Measurements from ENCODE around the gene MRPL55.
A peak's percentile ranks its signal among the peaks of the same experiment; 100 is the strongest.
"Not testable (repeated sequence)": the region's sequence is repeated elsewhere in the genome, so short reads cannot be mapped to it uniquely, and the experiment has no call there.

Gene MRPL55

DNA sequence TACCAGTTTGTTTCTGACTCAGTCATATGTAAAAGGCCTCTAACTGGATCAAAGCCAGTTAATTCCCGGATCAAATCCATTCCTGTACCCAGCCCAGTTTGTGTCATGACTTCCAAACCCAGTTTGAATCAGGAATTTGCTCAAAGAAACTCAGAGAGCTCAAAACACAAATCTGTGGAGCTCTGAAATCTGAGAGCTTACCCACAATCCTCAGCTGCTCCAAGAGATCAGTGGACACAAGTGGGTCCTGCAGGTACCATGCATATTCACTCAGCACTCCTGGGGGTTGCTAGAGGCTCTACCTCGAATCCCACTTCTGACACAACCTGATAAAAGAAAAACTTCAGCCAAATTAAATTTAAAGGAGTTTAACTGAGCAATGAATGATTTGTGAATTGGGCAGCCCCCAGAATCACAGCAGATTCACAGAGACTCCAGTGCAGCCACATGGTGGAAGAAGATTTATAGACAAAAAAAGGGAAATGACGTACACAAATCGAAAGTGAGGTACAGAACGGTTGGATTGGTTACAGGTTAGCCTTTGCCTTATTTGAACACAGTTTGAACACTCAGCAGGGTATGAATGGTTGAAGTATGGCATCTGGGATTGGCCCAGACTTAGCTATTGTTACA lies 11.9 kb upstream of the MRPL55 start:
- no peak for DNase-seq (ENCODE audit: low spot score)

DNA sequence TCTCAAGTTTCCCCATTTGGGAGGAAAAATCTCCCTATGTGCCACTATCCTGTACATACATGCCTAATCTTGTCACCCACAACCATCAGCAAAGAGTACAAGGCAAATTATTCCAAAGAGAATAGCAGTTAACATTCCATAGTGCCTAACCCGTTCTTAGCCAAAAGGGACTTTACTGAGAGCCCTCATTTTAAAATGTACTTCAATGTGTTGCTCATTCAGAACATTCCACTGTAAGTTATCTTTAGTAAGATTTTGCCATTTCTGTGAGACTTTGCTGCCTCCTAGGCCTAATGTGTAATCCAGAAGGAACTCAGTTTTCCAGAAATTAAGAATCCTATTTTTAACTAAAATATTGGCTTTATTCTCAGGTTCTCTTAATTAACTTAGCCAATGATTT lies 11.3 kb upstream of the MRPL55 start:
- DNase-seq (ENCODE audit: low spot score), result no peak

DNA sequence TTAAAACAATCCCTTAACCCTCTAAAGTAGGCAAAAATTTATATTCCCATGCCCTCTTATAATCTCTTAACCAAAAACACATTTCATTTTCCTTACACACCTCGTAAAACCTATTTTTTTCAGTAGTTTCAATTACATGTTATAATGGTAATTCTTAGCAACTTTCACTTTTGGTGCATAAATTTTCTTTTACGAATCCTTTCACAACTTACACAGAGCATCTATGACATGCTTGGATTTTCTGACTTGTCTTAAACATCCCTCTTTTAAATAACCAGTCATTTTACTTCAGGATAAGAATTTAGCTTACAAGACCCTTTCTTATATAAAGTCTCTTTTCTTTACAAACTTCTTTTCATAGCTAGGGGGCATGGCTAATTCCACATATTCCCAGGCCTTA lies 8.9 kb upstream of the MRPL55 start:
- DNase-seq (ENCODE audit: low spot score), result no peak

DNA sequence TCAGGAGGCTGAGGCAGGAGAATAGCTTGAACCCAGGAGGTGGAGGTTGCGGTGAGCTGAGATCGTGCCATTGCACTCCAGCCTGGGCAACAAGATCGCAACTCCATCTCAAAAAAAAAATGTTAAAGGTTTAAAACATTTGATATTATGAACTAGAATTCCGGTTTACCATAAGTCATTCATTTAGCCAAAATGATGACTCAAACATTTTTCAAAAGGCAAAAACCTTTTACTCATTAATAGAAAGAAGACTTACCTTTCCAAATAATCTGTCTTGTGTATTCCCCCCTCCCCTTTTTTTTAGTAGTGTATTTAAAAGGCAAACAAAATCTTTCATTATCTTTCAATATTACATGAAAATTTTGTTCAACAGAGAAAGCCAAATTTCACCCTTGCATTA lies 8.2 kb upstream of the MRPL55 start:
- no peak for DNase-seq (ENCODE audit: low spot score)

DNA sequence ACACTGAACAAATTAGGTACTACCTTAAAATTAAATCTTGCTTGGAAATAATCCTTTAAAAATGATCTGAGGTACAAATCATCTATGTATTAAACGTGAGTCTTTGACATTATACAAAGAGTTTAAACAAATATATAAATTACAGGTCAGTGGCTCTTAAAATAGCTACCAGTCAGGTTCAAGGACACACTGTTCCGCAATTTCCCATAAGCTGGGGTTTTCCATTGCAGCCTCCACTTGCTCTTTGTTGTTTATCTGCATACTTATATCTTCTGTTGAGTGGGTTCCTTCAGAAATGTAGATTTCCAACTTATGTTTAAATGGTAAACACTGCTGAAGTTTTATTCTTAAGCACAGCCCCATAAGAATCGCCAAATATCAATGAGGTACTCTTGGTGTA lies 5.7 kb upstream of the MRPL55 start:
- no peak for DNase-seq (ENCODE audit: low spot score)

DNA sequence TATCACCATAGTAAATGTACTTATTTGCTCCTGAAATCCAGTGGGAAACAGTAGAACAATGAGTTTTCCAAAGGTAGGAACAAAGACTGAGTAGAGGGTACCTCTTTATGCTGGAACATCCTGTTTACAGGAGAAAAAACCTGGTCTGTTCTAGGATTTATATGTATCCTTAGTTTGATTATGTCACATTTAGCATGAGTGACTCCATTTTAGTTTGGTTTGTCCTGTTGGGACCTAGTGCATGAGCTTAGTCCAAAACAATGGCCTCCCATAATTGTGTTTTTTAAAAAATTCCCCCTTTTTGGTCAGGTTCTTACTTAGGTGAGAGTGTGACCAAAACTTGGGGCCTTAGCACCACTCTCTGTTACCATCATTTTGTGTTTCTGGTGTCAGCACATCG lies 3.5 kb upstream of the MRPL55 start:
- DNase-seq (ENCODE audit: low spot score), result no peak

DNA sequence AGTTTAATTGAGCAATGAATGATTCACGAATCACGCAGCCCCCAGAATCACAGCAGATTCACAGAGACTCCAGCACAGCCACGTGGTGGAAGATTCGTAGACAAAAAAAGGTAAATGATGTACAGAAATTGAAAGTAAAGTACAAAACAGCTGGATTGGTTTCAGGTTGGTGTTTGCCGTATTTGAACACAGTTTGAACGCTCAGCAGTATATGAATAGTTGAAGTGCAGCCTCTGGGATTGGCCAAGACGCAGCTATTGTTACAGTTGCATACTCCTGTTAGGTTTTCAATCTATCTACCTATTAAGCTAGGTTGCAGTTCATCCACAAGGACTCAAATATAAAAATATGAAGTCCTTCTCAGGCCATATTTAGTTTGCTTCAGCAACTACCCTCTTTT lies 3.1 kb upstream of the MRPL55 start:
- DNase-seq (ENCODE audit: low spot score), result no peak

DNA sequence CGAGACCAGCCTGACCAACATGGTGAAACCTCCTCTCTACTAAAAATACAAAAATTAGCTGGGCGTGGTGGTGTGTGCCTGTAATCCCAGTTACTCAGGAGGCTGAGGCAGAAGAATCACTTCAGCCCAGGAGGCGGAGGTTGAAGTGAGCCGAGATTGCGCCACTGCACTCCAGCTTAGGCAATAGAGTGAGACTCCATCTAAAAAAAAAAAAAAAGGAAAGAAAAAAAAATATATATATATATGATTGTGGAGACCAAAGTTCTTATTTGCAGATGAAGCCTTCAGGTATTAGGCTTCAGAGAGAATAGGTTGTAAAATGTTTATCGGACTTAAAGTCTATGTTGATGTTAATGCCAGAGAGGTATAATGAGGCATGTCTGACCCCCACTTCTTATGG lies 2.2 kb upstream of the MRPL55 start:
- DNase-seq (ENCODE audit: low spot score), result not testable (repeated sequence)

DNA sequence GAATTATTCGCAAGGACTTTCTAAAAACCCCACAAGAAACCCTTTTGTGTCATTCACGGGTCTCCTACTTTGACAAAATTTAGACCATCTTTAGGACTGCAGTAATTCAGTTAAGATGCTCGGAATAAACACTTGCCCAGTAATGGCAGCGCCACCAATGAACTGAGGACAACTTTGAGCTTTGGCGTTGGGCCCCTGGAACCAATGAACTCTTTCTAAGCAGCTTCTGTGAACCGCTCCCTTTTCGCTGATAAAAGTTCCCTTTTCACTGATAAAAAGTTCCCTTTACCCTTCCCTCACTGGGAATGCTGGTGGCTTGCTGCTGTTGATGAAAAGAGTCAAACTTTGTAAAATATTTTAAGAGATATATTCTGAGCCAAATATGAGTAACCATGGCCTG lies 1.5 kb upstream of the MRPL55 start:
- no peak for DNase-seq (ENCODE audit: low spot score)

DNA sequence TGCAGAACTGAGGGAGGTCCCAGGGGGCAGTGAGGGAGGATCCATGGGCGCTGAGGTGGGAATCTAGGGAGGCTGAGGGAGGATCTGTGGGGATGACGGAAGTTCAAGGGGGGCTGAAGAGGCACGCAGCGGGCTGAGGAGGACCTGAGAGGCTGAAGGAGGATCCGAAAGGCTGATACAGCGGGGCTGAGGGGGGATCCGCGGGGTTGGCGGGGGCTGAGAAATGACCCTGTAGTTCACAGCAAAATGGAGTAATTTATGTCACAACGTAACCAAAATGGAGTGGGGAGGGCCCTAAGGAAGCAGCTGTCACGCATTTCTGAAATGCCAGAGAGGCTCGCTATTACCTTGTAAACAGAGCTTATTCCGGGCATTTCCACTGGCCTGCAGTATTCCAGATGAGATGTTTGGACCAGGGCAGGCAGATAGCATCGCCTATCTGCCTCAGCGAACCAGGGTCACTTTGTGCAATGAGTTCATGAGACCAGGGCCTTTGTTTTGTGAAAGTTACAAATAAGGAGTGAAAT lies 926 bp upstream of the MRPL55 start:
- DNase-seq (ENCODE audit: low spot score), result no peak

DNA sequence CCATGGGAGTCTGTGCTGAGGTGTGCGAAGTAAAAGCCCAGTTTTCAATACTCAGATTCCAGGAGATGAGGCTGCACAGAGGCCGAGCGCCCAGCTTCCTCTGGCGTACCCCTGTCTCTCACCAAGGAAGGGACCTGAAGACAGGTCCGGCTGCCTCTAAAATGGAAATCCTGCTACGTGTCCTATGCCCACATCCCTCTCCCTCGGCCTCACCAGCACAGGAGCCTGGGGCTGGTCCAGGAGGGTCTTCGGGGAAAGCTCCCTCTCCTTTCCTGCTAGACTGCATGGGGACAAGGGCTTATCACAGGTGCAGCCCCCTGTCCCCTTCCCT lies 392 bp downstream of the MRPL55 start:
- no peak for DNase-seq (ENCODE audit: low spot score)

DNA sequence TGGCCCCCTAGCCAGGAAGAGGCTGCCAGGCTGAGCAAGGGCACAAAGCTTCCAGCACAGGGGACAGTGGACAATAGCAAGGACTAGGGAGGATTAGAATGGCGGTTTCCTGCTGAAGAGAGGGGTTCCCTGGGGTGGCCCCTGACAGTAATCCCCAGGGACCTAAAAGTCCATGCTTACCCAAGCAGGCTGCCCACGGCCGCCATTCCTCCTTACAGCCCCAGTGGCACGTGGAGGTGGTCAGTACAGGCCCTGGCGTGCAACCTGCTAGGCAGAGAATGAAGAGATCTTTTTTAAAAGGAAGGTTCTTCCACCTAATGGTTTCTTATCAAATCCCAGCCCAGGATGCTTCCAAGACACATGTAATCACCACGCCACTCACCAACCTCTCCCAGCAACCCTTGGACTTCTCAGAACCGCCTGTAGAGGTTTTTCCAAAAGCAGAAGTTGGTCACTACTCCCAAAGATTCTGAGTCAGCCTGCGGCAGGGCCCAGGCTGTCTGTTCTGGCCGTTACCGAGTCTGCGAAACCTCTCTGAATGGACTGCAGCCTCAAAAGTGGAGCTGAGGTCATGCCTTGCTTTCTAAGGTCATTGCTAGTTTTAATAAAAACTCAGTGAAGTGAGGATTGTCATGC lies 926 bp downstream of the MRPL55 start:
- DNase-seq (ENCODE audit: low spot score), result no peak

DNA sequence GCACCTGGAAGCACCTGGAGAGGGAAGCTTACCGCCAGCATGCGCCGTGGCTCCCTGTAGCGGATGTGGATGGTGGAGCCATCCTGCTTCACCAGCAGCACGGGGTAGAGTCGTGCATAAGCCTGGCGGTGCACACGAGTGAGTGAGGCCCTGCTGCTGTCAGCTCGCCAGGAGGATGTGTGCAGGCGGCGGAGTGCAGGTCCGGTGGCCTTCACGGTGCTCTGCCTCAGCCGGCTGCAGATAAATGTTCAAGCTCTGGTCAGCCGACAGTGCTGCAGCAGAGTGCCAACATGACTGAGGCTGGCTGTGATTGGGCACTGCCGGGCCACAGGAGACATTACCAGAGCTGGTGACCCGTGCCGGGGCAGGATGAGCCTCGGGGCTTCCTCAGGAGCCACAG lies 1.5 kb downstream of the MRPL55 start:
- no peak for DNase-seq (ENCODE audit: low spot score)

DNA sequence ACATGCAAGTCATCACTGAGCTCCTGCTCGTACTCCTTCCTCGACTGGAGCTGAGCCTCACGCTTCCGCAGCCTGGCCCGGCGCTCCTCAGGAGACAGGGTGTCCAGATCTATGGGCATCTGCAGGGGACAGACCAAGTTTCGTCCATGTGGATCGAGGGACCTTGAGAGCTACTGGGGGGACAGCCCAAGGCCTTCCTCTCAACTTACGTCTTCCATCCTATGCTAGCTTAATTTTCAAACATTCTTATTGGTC lies 2.4 kb downstream of the MRPL55 start:
- no peak for DNase-seq (ENCODE audit: low spot score)

DNA sequence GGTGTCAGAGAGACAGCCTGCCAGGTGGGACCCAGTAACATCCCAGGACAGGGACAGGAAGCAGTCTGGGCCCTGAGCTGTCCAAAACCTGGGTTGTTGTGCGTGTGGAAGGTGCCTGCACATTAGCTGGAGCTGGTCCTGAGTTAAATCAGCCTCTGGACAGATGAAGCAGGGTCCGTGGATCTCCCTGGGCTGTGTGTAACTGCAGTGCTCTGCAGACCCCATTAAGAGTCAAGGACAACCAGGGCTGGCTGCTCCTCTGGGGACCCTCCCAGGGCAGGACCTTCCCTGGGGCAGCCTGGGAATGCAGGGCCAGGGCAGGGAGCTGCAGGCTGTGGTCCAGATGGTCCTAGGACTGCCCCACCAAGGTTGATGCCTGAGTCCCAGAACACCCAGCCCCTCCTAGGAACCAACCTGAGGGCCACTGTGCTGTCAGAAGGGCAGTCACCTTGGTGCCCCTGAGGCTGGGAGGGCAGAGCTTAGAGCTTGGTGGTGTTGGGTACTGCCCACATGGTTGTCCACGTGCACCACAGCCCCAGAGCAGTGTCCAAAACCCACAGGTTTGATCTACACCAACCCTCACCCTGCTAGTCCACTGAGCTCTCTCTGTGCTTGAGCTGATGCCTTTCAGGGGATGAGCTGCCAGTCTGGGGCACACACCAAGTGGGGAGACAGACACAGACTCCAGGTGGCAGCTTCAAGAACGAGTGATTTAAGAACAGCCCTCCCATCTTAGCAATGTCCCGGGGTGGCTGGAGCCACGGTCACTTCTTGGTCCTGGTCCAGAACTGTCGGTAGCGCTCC lies 2.9 kb downstream of the MRPL55 start:
- no peak for DNase-seq (ENCODE audit: low spot score)

DNA sequence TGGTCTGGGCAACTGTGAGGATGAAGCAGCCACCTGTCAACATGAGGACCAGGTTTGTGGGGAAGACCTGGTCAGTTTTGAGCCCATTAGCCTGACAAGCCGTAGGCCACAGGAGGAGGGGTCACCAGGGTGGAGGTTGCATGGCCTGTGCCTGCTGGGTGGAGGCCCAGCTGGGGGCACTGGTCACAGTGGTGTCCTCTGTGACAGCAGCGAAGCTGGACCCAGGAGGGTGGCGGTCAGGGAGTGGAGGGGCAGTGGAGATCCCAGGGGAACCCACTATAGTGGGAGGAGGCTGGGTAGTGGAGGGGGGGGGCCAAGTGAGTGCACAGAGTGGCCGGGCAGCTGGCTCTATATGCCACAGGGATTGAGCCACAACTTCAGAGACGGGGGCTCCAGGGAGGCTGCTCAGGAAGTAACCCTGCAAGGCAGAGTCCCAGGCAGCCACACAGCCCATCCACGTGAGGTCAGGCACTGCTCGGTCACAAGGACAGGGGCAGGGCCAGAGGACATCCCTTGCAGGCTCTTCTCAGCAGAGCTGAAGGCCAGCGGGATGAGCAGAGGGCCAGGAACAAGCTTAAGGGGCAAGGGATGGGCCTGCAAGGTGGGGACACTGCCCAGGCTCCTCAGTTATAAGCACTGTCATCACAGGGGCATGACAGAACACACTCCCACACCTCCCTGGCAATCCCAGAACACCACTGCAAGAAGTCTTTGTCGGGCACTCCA lies 3.7 kb downstream of the MRPL55 start:
- DNase-seq (ENCODE audit: low spot score), result no peak

DNA sequence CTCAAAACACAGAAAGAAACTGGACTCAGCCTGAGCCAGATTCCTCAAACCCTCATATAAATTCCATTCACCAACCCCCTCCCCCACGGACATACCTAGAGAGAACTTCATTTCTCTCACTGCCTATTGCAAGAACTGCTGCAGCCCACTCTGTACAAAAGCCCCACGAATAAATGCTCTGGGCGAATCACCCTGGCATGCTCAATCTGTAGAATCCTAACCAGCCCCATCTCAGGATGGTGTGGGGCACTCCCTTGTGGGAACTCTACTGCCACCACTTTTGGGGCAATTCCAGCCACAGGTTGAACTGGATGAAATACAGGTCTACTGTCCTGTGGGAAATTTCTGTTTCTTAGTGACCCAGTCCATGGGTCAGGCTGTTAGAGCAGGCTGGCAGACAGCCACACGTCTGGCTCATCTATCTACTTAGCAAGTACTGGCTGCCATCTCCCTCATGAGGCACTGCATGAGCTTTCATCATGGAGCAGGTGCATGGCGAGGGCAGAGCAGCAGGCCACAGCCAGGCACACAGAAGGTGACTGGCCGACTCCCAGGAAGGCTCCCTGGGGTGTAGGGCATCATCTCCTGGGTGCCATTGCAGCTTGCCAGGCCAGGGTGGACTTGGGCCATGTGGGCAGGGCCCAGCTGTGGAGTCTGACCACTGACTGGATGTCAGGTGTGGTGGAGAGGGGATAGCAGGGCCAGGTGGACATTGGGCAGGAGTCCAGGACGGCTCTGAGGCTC lies 4.4 kb downstream of the MRPL55 start:
- no peak for DNase-seq (ENCODE audit: low spot score)

DNA sequence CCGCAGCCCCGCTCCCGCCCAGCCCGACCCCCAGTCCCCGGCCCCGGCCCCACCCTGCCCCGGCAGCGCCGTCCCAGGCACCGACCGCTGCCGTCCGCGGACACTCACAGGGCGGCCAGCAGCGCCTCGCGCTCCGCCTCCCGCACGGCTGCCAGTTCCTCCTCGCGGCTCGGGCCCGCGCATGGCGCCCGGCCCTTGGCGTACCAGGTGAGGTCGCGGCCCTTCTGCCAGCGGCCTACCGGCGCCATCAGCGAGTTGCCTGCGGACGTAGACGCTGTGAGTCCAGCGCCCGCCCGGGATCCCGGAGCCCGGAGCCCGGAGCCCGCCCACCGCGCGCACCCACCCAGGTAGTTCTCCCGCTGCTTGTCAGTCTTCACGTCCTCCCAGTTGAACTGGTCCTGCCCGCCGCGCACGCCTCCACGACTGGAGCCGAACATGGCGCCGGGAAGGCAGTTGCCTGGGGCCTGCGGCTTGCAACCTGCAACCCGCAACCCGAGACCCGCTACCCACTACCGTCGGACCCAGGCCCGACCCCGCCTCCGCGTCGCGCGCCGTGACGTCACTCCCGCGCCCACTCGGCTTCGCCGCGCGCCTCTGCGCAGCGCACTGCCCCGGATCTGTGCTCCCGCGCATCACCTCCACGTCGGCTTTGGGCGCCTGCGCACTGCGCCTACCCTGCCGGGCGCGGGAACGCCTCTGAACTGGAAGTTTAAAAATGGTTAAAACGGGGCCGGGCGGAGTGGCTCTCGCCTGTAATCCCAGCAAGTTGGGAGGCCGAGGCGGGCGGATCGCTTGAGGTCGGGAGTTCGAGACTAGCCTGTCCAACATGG lies 6.1 kb downstream of the MRPL55 start, which contains the start of gene C1orf35:
C1orf35 (minus strand) TSS at position 535 of the 830 bp plus-strand sequence; CDS start at position 437, 98 bp downstream.
- DNase-seq (ENCODE audit: low spot score), result peak; percentile 81

DNA sequence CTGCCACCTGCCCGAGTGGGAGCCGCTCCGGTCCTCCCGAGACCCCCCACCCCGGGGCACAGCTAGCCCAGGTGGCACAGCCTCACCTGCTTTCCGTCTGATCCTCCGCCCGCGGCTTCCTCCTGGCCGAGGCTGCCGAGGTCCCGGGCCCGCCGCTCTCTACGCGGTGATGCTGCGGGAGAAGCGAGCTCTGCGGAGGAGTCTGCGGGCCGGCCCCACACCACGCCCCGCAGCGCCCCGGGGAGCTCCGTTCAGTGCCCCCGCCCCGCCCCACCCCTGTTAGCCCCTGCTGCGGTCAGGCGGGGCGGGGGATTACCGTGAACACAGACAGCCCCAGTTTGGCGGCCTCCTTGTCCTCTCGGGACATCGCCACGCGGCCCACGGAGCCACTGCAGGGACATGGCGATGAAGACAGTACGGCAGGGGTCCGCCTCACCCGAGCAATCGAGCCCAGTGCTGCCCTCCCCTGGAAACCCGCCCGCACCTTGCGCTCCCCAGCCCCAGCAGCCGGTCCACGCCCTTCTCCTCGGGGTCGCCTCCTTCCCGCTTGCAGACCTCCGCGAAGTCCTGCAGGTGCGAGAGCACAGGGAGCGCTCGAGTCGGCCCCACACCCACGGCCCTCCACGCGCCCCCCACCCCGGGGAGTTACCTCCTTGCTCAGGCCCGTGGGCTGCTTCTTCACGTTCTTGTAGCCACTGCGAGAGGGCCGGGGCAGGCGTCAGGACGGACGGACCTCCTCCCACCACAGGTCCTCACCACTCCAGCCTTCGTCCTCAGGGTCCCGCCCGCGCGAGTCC lies 6.9 kb downstream of the MRPL55 start:
- DNase-seq (ENCODE audit: low spot score), result no peak

DNA sequence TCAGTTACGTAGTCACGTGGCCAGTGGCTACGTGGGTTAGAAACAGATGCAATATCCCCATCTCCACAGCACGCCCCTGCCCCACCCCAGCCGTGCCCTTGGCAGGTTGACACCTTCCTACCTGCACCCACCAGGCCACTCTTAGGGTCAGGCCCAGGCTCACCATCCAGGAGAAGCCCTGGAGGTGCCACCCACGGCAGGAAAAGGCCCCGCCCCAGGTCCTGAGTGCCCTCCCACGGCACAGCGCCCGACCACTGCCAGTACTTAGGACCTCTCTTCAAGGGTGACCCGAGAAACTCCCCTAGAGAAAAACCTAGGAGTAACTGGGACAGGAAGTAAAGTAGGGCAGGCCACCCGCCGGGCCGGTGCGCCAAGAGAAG lies 7.5 kb downstream of the MRPL55 start:
- no peak for DNase-seq (ENCODE audit: low spot score)
